NCI-H524 treated with DMSO at 0.1 percent for 48 hours (cell line): Measurements from ENCODE around the gene FANCI.

Source experiments
- DNase-seq: peaks from one replicate; lab custom pipeline; 2025; lab: John Stamatoyannopoulos, UW

FANCI gene

DNA sequence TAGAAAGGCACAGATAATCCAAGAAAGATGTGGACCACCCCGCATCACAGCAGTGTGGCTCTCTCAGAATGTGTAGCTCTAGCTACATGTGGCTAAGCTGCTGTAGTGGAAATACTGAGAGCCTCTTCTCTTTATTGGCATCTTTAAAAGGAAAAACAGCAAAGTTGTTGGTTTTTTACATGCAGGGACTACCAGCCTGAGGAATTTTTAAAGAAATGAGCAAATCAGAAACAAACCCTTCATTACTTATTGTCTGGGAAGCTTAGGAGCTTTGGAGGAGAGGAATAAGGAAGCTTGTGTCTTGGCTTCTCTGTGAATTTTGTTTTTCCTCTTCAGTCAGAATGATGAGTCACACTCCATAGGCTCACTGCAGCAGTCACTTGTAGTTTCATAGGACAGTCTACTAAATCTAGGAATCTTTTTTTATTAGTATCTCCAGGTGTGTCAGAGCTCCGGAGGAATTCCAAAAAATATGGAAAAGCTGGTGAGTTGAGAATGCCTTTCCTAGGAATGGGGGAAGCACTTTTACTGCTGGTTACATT lies 63.3 kb downstream of the FANCI start:
- no peak for DNase-seq

DNA sequence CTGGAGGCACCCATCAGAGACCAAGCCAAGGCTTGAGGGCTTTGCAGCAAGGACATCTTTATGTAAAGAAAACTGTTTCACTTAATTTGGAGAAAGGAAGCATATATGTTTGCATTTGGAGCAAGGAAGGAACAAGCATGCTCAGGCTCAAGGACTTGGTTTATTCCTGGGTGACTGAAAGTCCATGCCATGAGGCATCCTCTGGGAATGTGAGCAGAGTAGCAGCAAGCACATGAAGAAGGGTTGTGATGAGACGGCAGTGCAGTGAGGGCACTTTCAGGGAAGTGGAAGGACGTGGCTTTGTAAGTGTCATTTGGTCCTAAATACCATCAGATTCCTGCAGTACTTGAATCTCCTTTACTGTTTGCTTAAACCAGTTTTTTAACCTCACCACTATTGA lies 64.0 kb downstream of the FANCI start:
- no peak for DNase-seq

DNA sequence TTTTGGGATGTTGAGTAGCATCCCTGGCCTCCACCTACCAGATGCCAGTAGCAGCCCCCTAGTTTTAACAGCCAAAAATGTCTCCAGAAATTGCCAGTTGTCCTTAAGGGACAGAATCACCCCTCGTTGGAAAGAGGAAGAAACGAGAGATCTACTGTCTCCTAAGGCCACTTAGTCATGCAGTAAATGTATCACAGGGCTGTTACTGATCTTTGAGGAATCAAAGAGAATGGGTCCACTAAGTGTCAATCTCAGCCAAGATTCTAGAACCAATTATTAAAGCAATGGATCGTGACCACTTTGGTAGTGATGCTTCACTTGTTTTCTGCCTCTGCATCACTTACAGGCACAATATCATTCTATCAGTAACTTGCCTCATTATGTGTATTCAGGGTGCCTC lies 64.5 kb downstream of the FANCI start:
- no peak for DNase-seq

DNA sequence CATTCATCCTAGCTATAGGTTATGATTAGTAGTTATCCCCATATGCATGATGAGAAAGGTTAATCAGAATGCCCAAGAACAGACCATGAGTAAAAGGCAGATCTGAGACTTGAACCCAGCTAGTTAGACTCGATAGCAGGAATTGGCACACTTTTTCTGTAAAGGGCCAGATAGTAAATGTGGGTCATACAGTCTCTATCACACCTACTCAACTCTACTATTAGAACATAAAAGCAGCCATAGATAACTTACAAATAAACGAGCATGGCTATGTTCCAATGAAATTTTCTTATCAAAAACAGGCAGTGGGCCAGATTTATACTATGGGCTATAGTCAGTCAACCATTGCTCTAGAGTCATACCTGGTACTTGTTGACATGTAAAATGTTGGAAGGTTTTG lies 66.2 kb downstream of the FANCI start:
- DNase-seq = no peak

DNA sequence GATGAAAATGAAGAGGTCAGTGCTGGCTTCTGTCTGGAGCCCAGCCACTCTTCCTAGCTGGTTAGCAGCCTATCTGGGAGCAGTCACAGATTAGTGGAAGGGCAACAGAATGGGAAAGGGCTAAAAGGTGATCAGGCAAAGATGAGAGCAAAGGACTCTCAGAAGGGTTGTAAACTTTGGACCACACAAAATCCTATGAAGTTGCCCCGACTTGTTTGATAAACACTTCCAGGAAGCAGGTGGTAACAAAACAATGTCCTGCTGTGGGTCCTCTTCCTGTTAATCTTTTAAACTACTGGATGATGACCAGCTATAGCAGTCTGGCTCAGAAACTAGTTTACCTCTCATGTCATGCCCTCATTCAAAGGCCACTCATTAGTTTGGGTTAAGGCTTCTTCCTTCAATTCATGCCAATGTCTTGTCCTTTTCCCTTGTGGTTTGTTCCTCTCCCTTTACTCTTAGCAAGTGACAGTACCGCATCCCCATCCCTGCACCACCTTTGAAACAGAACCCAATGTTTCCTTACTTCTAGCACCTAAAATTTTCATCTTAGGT lies 71.7 kb downstream of the FANCI start:
- no peak for DNase-seq

DNA sequence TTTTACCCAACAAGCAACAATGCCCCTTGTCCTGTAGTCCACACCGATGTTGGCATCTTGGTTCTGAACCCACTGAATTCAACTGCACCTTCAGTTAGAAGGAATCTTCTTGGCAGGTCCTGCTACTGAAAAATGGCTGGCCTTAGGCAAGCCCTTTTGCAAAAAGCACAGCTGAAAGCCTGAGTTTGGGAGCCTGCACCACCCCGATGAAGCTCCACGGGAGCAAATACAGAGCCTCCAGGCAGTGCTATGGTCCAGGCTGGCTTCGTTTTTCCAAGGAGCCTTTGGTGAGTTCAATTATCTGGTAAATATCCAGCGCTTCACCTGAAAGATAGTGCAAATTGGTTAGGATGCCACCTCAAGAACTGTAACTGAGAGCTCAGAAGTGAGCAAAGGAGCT lies 72.7 kb downstream of the FANCI start:
- no peak for DNase-seq

DNA sequence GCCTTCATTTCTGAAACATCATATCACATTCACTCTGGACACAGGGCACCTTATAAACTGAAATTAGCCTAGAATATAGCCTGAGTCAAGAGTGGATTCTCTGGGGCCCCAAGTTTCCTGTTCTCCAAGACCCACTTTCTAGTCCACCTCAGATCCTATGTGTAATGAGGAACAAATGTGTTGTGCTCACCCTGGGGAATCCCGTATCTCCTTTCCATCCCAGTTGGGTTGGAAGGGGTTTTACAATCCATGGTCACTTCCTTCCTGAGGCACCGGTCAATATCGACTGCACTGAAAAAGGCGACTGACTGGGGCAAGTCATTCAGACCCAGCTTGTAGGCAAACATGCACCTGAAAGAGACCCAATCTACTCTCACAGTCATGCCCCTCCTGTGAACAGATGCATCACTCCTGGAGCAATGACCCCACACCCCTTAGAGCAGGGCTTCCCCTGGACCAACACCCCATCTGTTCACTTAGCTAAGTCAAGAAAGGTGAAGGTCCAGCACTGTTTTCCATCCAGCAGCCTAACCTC lies 73.5 kb downstream of the FANCI start:
- DNase-seq = no peak

DNA sequence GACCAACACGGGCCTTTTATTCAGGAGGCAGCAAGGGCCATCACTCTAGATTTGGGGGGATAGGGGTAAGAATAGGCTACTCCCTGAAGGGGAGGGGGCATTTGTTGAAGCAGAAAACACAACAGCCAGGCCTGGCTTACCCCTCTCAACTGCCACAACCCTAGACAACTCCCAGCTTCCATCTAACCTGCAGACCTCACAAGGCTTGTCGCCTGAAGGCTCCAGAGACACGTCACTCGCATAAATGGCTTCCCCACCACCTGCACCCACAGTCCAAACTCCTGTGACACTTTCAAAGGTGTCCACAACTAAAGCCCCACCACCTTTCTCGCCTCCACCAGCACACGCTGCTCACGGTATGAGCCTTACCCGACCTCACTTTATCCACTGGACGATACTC lies 75.9 kb downstream of the FANCI start:
- DNase-seq = no peak

DNA sequence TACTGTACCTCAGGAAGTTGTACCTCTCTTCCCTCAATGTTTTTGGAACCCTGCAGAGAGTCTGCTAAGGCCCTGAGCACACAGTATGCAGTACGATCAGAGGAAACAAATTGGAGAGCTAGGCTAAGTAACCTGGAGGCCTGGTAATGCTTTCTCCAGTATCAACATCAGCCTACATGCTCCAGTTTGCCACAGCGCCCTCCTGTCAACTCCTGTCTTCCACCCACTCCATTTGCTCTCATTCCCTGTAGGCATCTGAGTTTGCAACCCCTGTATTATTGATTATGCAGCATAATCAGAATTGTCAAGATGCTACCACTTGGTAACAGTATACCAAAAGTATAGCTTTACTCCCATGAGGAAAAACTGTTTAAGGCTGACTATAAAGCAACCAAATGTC lies 76.4 kb downstream of the FANCI start:
- no peak for DNase-seq

DNA sequence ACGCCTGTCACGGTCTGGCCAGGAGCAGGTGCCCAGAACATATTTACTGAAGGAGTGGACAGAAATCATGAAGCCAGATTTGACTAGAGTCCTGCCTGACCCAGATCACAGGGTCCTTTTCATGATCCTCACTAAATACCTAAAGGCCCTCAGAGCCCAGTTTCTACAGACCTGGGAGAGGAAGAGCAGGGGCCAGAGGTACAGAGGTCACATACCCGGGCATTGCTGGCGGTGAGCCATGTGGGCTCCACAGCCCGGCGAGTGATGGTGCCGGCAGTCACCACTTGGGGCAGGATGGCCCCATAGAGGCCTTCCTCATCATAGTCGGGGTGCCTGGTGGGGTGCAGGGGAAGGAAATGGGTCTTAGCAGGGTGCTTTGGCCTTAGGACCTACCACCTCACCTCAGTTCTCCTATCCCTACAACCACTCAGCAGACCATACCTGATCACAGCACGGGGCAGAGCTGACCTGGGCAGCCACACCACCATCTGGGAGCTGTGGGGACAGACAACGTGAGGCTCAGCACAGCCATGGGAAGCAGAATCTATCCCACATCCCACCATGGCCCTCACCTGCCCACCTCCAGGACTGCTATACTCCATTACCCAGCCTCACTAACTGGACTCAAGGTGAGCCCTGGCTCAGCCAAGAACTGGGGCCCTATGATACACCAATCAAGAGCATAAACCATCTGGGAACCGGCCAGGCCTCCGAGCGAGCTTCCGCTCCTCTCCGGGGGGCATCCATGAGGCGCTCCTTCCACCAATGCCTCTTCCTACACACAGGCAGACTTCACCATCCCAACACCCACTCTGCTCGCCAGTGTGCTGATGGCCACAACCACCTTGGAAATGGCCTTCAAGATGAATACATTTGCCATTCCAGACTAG lies 78.0 kb downstream of the FANCI start:
- DNase-seq = no peak

DNA sequence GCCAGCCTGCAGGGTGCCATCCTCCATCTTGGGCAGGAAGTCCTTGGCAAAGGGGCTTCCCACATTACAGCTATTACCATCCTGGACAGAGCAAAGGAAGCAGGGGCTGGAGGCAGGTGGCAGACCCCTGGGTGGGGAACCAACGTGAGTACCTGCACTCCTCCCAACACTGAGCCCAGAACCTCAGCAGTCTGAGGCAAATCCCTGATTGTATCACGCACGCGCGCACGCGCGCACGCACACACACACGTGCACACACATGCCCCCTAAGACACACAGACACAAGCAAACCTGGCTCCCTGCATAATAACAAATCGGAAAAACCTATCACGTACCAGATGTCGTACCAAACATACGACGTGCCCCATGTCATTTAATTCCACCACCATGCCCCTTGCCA lies 79.0 kb downstream of the FANCI start:
- no peak for DNase-seq

DNA sequence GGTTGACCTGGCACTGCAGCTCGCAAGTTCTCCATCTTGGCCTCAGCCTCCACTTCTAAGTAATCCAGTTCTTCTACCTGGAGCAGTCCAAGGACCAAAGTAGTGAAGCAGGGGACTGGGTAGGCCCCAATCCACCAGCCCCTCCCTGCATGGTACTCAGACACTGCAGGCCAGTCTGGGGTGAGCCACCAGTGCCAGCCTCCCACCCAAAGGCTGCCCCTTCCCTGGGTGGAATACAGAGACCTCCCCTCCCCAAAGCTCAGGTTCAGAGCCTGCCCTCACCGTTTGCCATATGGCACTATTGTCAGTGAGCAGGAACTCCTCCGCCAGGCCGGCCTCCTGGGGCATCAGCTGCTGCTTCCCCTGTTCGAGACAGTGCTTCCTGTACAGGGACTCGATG lies 80.0 kb downstream of the FANCI start:
- DNase-seq = no peak

DNA sequence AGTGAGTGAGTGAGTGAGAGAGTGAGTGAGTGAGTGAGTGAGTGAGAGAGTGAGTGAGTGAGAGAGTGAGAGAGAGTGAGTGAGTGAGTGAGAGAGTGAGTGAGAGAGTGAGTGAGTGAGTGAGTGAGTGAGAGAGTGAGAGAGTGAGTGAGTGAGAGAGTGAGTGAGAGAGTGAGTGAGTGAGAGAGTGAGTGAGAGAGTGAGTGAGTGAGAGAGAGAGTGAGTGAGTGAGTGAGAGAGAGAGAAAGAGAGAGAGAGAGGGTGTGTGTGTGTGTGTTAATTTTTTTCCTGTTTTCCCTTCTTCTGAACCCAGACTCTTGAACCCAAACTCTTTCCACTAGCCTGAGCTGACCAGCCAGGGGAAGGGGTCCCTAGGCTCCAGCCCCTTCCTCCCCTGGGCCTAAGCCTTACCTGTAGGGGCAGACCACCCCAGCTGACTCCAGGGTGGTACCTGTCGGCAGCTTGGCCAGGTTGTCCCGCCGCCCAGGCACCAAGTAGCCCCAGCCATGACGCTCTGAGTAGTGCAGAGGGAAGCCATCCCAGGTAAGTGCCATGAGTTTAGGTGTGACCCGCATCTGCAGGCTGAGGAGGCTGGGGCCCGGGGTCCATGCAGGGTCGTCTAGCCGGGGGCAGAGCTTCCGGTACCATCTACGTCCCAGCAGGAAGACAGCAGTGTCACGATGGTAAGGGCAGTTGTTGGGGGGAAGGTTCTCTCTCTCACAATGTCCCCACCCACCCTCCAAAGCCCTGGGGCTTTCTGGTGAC lies 81.4 kb downstream of the FANCI start:
- no peak for DNase-seq

DNA sequence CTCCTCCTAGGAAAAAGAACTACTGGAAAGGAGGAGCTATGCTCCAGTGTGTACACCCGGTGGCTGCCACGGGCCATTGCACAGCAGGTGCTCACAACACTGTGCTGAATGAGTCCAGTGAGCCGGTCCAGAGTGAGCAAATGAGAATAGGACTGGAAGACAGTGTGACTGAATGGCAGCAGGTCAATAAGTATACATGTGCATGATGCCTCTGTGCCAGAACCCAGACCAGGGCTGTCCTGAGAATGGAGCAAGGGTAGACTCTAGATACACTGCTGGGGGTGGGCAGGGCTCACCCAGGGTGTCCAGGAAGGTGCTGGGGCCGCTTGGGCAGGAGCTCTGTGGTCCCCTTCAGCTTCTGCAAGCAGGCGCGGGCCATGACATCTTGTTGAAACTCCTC lies 82.5 kb downstream of the FANCI start:
- DNase-seq = no peak

DNA sequence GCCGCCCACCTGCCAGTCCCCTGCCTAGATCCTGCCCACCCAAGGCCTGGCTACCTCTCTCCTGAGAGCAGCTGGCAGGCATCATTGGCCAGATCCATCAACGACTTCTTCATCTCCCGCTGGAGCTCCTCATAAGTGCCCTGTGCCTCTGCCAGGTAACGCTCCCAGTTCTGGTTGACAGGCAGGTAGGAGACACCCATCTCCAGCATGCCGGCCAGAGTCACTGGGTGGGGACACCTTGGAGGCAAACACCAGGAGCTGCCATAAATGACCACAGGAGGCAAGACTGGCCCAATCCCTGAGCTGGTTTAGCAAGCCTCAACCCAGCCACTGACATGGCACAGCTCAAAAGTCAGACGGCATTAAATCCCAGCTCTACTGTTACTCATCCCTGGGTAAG lies 83.3 kb downstream of the FANCI start:
- DNase-seq = no peak

DNA sequence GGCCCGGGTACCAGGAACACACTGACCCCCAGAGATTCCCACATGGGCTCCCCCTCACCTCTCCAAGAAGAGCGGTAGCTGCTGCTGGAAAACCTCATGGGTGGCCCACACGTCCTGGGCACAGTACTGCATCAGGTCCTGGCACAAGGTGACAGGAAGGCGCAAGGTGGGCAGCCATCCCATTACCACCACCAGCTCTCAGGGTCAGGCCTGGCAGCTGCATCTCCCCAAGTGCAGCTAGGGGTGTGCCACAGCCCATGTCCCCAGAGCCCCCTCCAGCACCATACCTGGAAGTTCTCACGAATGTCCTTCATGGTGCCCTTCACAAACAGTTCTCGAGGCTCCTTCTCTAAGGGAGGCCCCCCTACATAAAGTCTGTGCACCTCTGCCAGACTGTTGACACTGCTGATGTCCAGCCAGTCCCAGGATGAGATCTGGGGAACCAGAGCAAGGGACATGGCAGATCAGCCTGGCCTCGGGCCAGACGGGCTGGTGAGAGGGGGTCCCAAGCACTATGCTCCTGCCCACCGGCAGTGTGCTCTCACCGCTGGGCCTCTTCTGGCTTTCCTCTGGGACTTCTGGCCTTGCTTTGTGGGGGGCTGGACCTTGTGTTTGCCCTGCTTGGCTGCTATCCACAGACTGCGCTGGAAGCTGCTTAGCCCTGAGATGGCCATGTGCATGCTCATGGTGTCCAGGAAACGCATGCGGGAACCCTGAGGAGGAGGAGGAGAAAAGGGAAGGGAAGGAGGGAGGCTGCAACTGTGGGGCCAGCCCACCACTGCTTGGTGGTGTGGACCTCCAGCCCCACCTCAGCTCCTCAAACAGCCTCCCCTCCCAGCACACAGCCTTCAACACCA lies 84.8 kb downstream of the FANCI start:
- DNase-seq = no peak

DNA sequence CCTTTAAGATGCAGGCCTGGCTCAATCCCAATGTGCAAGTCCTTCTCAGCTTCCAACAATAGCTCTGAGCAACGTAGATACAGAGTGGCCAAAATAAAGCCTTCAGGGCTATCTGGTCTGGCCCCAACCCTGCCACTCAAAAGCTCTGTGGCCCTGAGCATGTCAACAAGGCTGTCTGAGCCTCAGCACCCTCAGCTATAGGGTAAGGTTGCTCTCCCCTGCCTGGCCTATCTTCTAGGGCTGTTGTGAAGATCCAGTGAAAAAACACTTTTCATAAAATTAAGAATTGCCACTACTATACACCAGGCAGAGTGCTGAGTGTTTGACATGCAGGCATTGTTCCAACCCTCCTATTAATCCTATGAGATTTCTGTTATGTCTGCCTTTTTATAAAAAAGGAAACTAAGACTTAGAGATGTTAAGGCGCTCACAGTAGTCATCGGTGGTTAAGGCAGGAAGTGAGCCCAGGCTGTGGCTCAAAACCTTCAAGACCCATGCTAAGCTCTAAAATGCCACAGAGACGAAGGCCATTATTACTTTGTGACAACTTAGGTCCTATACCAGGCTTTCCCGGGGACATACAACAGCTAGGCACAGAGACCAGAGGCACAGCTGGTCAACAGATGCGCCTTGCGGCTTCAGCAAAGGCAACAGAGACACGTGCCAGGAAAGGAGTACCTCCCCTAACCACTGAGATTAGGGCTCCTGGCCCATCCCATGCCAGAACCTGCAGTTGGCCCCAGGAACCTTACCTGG lies 85.7 kb downstream of the FANCI start:
- DNase-seq = no peak

DNA sequence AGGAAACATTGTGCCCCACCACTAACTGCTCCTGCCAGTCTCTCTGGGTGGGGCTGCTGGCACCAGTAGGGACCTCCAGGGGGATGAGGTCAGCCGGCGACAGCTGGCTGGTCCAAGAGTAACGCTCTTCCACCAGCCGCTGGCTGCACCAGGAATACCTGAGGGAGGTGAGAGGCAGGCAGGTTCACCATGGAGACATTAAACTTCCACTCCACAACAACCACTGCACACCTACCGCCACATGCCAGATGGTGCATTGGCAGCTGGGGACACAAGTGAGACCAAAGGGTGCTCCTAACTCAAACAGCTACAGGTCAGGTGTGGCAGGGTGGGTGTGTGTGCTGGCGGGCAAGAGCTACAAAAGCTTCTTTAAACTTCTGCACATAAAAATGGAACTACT lies 86.3 kb downstream of the FANCI start:
- no peak for DNase-seq

DNA sequence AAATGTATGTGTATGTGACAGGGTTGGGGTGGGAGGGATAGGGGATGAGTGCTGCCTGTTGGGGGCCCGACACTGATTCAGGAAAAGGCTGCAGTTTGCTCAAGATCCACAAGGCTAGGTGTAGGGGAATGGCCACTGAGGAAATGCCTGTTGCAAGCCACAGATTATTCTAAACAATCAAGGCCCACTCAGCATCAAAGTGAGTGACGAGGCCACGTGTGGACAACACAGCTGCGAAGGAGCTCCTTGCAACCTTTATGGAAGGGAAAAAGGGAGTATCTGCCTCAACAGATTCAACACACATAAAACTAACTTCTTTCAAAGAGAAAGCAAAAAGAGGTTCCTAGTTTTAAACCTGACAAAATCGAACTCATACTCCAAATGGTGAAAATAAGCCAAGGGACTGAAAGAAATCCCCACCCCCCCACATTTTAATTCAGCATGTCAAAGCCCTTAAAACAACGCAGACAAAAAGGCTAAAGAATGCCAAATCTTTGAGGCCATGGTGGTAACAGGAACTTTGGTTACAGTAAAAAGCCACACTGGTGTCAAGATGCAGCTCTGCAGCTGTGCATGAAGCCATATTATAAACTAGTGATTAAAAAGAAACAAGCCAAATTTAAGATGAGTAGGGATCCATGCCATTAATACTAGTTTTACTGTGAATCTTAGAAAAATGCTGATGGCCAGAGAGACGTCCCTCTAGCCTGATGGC lies 87.3 kb downstream of the FANCI start:
- DNase-seq = no peak

DNA sequence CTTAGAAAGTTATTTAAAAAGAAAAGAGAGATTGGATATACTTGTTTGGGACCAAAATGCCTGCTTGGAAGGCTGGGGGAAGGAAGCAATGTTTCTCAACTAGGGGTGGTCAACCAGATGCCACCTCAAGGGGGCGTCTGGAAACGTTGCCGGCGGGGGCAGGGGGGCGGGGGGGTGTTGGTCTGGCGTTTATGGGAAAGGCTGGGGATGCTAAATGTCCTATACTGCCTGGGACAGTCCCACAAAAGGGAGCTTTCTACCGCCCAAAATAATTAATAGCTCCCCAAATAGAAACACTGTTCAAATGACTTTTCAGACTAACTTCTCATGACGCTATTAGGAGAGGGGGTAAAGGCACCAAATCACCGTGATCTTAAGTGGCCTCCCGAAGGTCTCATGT lies 88.7 kb downstream of the FANCI start:
- DNase-seq = no peak
